ENCODE measurements around the gene KLRC3. TPM values are rescaled to one million over a fixed set of nuclear protein-coding genes. Genes with fewer than 3 reads are reported as not detected.
"Not testable (repeated sequence)": the region's sequence is repeated elsewhere in the genome, so short reads cannot be mapped to it uniquely, and the experiment has no call there.

Gene KLRC3
- total RNA-seq, 2 experiments from 2014 or later: not detected

GRCh38 chr12:10394531-10395152, 25.8 kb downstream of the KLRC3 start:
- H3K36me3 Mint-ChIP-seq (ENCODE audit: low read depth); H3K9me3 Mint-ChIP-seq; DNase-seq; H3K4me3 Mint-ChIP-seq; H3K27ac Mint-ChIP-seq; H3K4me1 Mint-ChIP-seq; POLR2A ChIA-PET; CTCF ChIA-PET: not testable (repeated sequence)
- H3K27me3 Mint-ChIP-seq: peaks cover 14% of the 10 kb centered on the region

GRCh38 chr12:10393291-10393690, 27.1 kb downstream of the KLRC3 start:
- no peak for DNase-seq
- POLR2A ChIA-PET: no interaction called here
- CTCF ChIA-PET: no interaction called here
- no peaks in the 10 kb centered on the region for H3K36me3 Mint-ChIP-seq (ENCODE audit: low read depth)
- peaks cover 10% of the 10 kb centered on the region for H3K4me1 Mint-ChIP-seq
- H3K9me3 Mint-ChIP-seq: no peaks in the 10 kb centered on the region
- no peak overlapping the region for H3K27ac Mint-ChIP-seq
- H3K27me3 Mint-ChIP-seq: peaks cover 13% of the 10 kb centered on the region
- no peak overlapping the region for H3K4me3 Mint-ChIP-seq

GRCh38 chr12:10392394-10392930, 27.9 kb downstream of the KLRC3 start:
- peaks cover 14% of the 10 kb centered on the region for H3K27me3 Mint-ChIP-seq
- ChIA-PET POLR2A (interaction anchor here (0.6 kb wide), 1 partner anchor 256 kb away, joined by 3 read pairs; no protein-coding TSS in a partner anchor), CTCF (interaction anchor here (0.5 kb wide), 1 partner anchor 360 kb away, joined by 4 read pairs; no protein-coding TSS in a partner anchor)
- H3K4me3 Mint-ChIP-seq: no peak overlapping the region
- H3K4me1 Mint-ChIP-seq: peaks cover 10% of the 10 kb centered on the region
- DNase-seq: no peak
- no peaks in the 10 kb centered on the region for H3K9me3 Mint-ChIP-seq
- no peak overlapping the region for H3K27ac Mint-ChIP-seq
- no peaks in the 10 kb centered on the region for H3K36me3 Mint-ChIP-seq (ENCODE audit: low read depth)

- H3K4me3 Mint-ChIP-seq; H3K36me3 Mint-ChIP-seq (ENCODE audit: low read depth); H3K9me3 Mint-ChIP-seq; H3K27ac Mint-ChIP-seq; H3K4me1 Mint-ChIP-seq; DNase-seq; POLR2A ChIA-PET: not testable (repeated sequence)
- H3K27me3 Mint-ChIP-seq: peaks cover 17% of the 10 kb centered on the region
- CTCF ChIA-PET: interaction anchor here (0.6 kb wide), 1 partner anchor 1308 kb away, joined by 5 read pairs; no protein-coding TSS in a partner anchor
These were observed 29.4 kb downstream of the KLRC3 start for GRCh38 chr12:10390991-10391390.

GRCh38 chr12:10389904-10390303, 30.5 kb downstream of the KLRC3 start, which contains the start of gene KLRK1:
Gene KLRK1, minus strand, starts transcription at chr12:10390041. Its CDS starts 1,231 bp downstream, at chr12:10388810.
- ChIA-PET POLR2A (no interaction called here), CTCF (no interaction called here)
- H3K4me3 Mint-ChIP-seq: no peak within 1 kb of the TSS
- no peaks in the 10 kb centered on the region for H3K36me3 Mint-ChIP-seq (ENCODE audit: low read depth)
- peaks cover 23% of the 10 kb centered on the region for H3K27me3 Mint-ChIP-seq
- no peak for DNase-seq
- H3K27ac Mint-ChIP-seq: no peak within 1 kb of the TSS
- H3K9me3 Mint-ChIP-seq: no peaks in the 10 kb centered on the region
- peaks cover 3% of the 10 kb centered on the region for H3K4me1 Mint-ChIP-seq

GRCh38 chr12:10388624-10389413, 31.6 kb downstream of the KLRC3 start:
- Mint-ChIP-seq H3K36me3 (ENCODE audit: low read depth) (no peaks in the 10 kb centered on the region), H3K27me3 (peaks cover 29% of the 10 kb centered on the region), H3K4me1 (peaks cover 1% of the 10 kb centered on the region), H3K9me3 (peaks cover 2% of the 10 kb centered on the region), H3K4me3 (no peak overlapping the region), H3K27ac (no peak overlapping the region)
- DNase-seq: no peak
- ChIA-PET POLR2A (no interaction called here), CTCF (no interaction called here)

GRCh38 chr12:10387498-10387897, 32.9 kb downstream of the KLRC3 start:
- DNase-seq; H3K4me3 Mint-ChIP-seq; H3K9me3 Mint-ChIP-seq; H3K4me1 Mint-ChIP-seq; CTCF ChIA-PET; H3K36me3 Mint-ChIP-seq (ENCODE audit: low read depth); H3K27ac Mint-ChIP-seq; POLR2A ChIA-PET: not testable (repeated sequence)
- peaks cover 31% of the 10 kb centered on the region for H3K27me3 Mint-ChIP-seq

GRCh38 chr12:10386857-10387256, 33.5 kb downstream of the KLRC3 start:
- H3K9me3 Mint-ChIP-seq: peaks cover 2% of the 10 kb centered on the region
- H3K4me3 Mint-ChIP-seq: no peak overlapping the region
- no peak for DNase-seq
- CTCF ChIA-PET: no interaction called here
- POLR2A ChIA-PET: no interaction called here
- H3K36me3 Mint-ChIP-seq (ENCODE audit: low read depth): no peaks in the 10 kb centered on the region
- peaks cover 1% of the 10 kb centered on the region for H3K4me1 Mint-ChIP-seq
- H3K27ac Mint-ChIP-seq: no peak overlapping the region
- peaks cover 30% of the 10 kb centered on the region for H3K27me3 Mint-ChIP-seq

GRCh38 chr12:10385166-10385613, 35.2 kb downstream of the KLRC3 start:
- Mint-ChIP-seq H3K4me1 (peaks cover 1% of the 10 kb centered on the region), H3K9me3 (peaks cover 2% of the 10 kb centered on the region), H3K27me3 (peaks cover 28% of the 10 kb centered on the region), H3K27ac (no peak overlapping the region), H3K4me3 (no peak overlapping the region), H3K36me3 (ENCODE audit: low read depth) (no peaks in the 10 kb centered on the region)
- ChIA-PET CTCF (no interaction called here), POLR2A (no interaction called here)
- DNase-seq: no peak

- POLR2A ChIA-PET: no interaction called here
These were observed 36.2 kb downstream of the KLRC3 start for GRCh38 chr12:10384191-10384590.

GRCh38 chr12:10381928-10382628, 38.3 kb downstream of the KLRC3 start:
- Mint-ChIP-seq H3K4me1 (no peaks in the 10 kb centered on the region), H3K27ac (no peak overlapping the region), H3K4me3 (no peak overlapping the region), H3K27me3 (peaks cover 23% of the 10 kb centered on the region), H3K9me3 (peaks cover 2% of the 10 kb centered on the region), H3K36me3 (ENCODE audit: low read depth) (no peaks in the 10 kb centered on the region)
- CTCF ChIA-PET: interaction anchor here (0.7 kb wide), 1 partner anchor 51 kb away, joined by 3 read pairs; no protein-coding TSS in a partner anchor
- POLR2A ChIA-PET: no interaction called here
- no peak for DNase-seq

More at GRCh38 chr12:10384191-10384590, 36.2 kb downstream of the KLRC3 start:
- H3K4me1 Mint-ChIP-seq: no peaks in the 10 kb centered on the region
- no peak overlapping the region for H3K4me3 Mint-ChIP-seq
- no peak for DNase-seq
- H3K27me3 Mint-ChIP-seq: peaks cover 27% of the 10 kb centered on the region
- CTCF ChIA-PET: no interaction called here
- peaks cover 2% of the 10 kb centered on the region for H3K9me3 Mint-ChIP-seq
- no peak overlapping the region for H3K27ac Mint-ChIP-seq
- H3K36me3 Mint-ChIP-seq (ENCODE audit: low read depth): no peaks in the 10 kb centered on the region

GRCh38 chr12:10378737-10379136, 41.7 kb downstream of the KLRC3 start:
- CTCF ChIA-PET; H3K9me3 Mint-ChIP-seq; H3K4me1 Mint-ChIP-seq; H3K36me3 Mint-ChIP-seq (ENCODE audit: low read depth); POLR2A ChIA-PET; H3K27me3 Mint-ChIP-seq; H3K27ac Mint-ChIP-seq; DNase-seq; H3K4me3 Mint-ChIP-seq: not testable (repeated sequence)

- H3K4me3 Mint-ChIP-seq: no peak overlapping the region
- H3K27ac Mint-ChIP-seq: no peak overlapping the region
- no peaks in the 10 kb centered on the region for H3K9me3 Mint-ChIP-seq
- H3K4me1 Mint-ChIP-seq: peaks cover 11% of the 10 kb centered on the region
- H3K36me3 Mint-ChIP-seq (ENCODE audit: low read depth): no peaks in the 10 kb centered on the region
- no peaks in the 10 kb centered on the region for H3K27me3 Mint-ChIP-seq
- POLR2A ChIA-PET: no interaction called here
- DNase-seq: no peak
- CTCF ChIA-PET: no interaction called here
These were observed 45.8 kb downstream of the KLRC3 start for GRCh38 chr12:10374624-10375018.

All from activated CD4-positive, alpha-beta T cell treated with anti-CD3 and anti-CD28 coated beads, Interleukin-2, amount 10 ng/mL, durations not matched to agents 7 days and 5 days (primary cell).